Activated CD8-positive, alpha-beta memory T cell treated with anti-CD3 and anti-CD28 coated beads, Interleukin-2, amount 50 U/mL, for 4 hours (primary cell): ENCODE data around the gene PCBP3.
"Not testable (repeated sequence)": the region's sequence is repeated elsewhere in the genome, so short reads cannot be mapped to it uniquely, and the experiment has no call there.

Experiments used
- DNase-seq: peaks from one replicate; pipeline ENCODE4 v3.0.0-alpha.2; 2020

The PCBP3 gene

GRCh38 chr21:45885930-45886601 is 242.5 kb downstream of the PCBP3 start:
- DNase-seq = not testable (repeated sequence)

GRCh38 chr21:45886610-45887026 is 243.1 kb downstream of the PCBP3 start:
- DNase-seq = peak; percentile 29

GRCh38 chr21:45887120-45887611 is 243.6 kb downstream of the PCBP3 start:
- DNase-seq = no peak

- no peak for DNase-seq
Observed at GRCh38 chr21:45887788-45888187, 244.3 kb downstream of the PCBP3 start.

GRCh38 chr21:45888386-45889009 is 245.0 kb downstream of the PCBP3 start:
- DNase-seq = no peak

- no peak for DNase-seq
Observed at GRCh38 chr21:45889256-45889655, 245.7 kb downstream of the PCBP3 start.

- no peak for DNase-seq
Observed at GRCh38 chr21:45889961-45890360, 246.4 kb downstream of the PCBP3 start.

- no peak for DNase-seq
Observed at GRCh38 chr21:45891388-45892155, 248.0 kb downstream of the PCBP3 start.

GRCh38 chr21:45892156-45892915 is 248.8 kb downstream of the PCBP3 start:
- DNase-seq = no peak

GRCh38 chr21:45892916-45893739 is 249.6 kb downstream of the PCBP3 start:
- DNase-seq = no peak

GRCh38 chr21:45893740-45894449 is 250.4 kb downstream of the PCBP3 start:
- DNase-seq = no peak

- no peak for DNase-seq
Observed at GRCh38 chr21:45894450-45894825, 250.9 kb downstream of the PCBP3 start.

GRCh38 chr21:45894906-45895777 is 251.6 kb downstream of the PCBP3 start:
- no peak for DNase-seq

- DNase-seq = no peak
Observed at GRCh38 chr21:45895778-45896370, 252.3 kb downstream of the PCBP3 start.

GRCh38 chr21:45896431-45896830 is 252.9 kb downstream of the PCBP3 start:
- DNase-seq = not testable (repeated sequence)

- no peak for DNase-seq
Observed at GRCh38 chr21:45897191-45898027, 253.9 kb downstream of the PCBP3 start.

GRCh38 chr21:45898028-45898350 is 254.5 kb downstream of the PCBP3 start:
- no peak for DNase-seq

- DNase-seq = no peak
Observed at GRCh38 chr21:45898781-45899180, 255.3 kb downstream of the PCBP3 start.
